ENCODE results near the gene WASF2.

DNA sequence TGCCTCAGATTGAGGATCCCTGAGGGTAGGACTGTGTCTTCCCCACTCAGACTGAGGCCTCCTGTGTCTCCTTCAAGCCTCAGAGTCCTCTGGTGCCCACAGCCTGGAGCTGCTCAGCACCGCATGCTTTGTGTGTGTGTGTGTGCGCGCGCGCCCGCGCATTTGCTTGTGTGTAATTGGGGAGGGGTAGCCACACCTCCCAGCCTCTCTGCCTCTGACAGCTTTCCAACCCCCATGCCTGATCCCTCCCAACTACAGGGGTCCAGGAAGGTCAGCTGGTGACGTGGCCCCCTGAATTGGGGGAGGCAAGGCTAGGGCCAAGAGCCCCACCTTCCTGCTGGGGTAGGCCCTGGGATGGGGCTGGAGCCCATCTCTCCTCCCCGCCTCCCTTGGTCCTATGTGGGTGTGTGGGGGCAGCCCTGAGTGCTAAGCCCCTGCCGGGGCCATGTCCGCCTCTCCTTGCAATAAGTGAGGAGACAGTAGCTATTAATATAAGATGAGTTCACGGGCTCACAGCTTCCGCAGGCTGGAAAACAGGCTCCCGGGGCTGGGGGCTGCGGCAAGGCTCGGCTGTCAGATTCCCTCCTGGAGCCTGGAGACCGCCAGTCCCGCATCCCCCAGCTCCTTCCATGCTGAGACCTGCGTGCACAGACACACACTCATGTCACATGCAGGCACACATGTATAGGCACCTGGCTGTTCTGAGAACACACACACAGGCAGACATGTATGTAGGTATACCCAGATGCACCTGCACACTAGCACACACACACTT is 90.5 kb downstream of the WASF2 start:
- TF ChIP-seq POLR2A (IDR thresholded peaks at IDR 0.05; ENCODE audit: control extremely low read depth in 1 of 2, low read depth in 2 of 2, low read length in 2 of 2) (no peak), SRF (IDR thresholded peaks at IDR 0.05; ENCODE audit: low read depth, low read length) (no peak)

All from H1 (cell line).